ENCODE data around the gene GLO1. TPM values are rescaled to one million over a fixed set of nuclear protein-coding genes. Genes with fewer than 3 reads are reported as not detected.

Gene GLO1
- total and polyA plus RNA-seq, 2 donors (not counting 3 experiments of a cell fraction or from before 2014, with no cell fraction given), result 70.3 to 120 TPM

GRCh38 chr6:38703949-38704590, 1.1 kb upstream of the GLO1 start:
- POLR2A ChIA-PET, result no interaction called here
- intact Hi-C loops (cut with micrococcal nuclease), result loop anchor here (1.0 to 10.0 kb wide), 2 partner anchors 92 to 171 kb away; no protein-coding TSS in a partner anchor
- no TSS peak for BruUV-seq (replicated peaks)

More at GRCh38 chr6:38703949-38704590, 1.1 kb upstream of the GLO1 start:
- CTCF ChIA-PET, result no interaction called here
- no peak for DNase-seq (ENCODE audit: low read depth, low spot score)
- Histone ChIP-seq H3K4me2 (ENCODE audit: insufficient read depth, low read length) (no peak overlapping the region), H3K27me3 (ENCODE audit: control insufficient read depth in 2 of 2, insufficient read depth in 2 of 2, low read length in 2 of 2) (no peaks in the 10 kb centered on the region), H4K20me1 (replicated peaks; ENCODE audit: control insufficient read depth, extremely low read depth, insufficient read depth, low read length) (no peaks in the 10 kb centered on the region), H3K36me3 (ENCODE audit: control insufficient read depth in 2 of 2, extremely low read depth in 1 of 2, insufficient read depth in 2 of 2, low read length in 2 of 2) (peaks cover 0 to 2% of the 10 kb centered on the region in 2 experiments), H3K9me1 (replicated peaks; ENCODE audit: control insufficient read depth, extremely low read depth, insufficient read depth, low read length) (no peaks in the 10 kb centered on the region), H3K9me3 (replicated peaks; ENCODE audit: control insufficient read depth, insufficient read depth, low read length) (no peaks in the 10 kb centered on the region), H3K4me3 (replicated peaks in 1 of 3; ENCODE audit: insufficient read depth in 1 of 3, low read depth in 1 of 3, low read length in 3 of 3) (no peak overlapping the region), H3K27ac (ENCODE audit: insufficient read depth, low read depth, low read length) (no peak overlapping the region), H2AFZ (ENCODE audit: low read depth, low read length) (no peak overlapping the region), H3K79me2 (ENCODE audit: control insufficient read depth, insufficient read depth, low read length) (peaks cover 29% of the 10 kb centered on the region), H3K4me1 (ENCODE audit: control insufficient read depth, extremely low read depth, insufficient read depth, low read length) (peaks cover 11% of the 10 kb centered on the region), H3K9ac (replicated peaks; ENCODE audit: extremely low read depth, insufficient read depth, low read length) (no peak overlapping the region)
- TF ChIP-seq CTCF (IDR thresholded peaks at IDR 0.05; ENCODE audit: extremely low read depth in 1 of 2, insufficient read depth in 1 of 2, low read depth in 1 of 2, low read length in 2 of 2) (no peak), GATA2 (IDR thresholded peaks at IDR 0.05; ENCODE audit: insufficient read depth, insufficient read length, low read depth, low read length) (no peak), POLR2AphosphoS5 (IDR thresholded peaks at IDR 0.05; ENCODE audit: insufficient read depth, low read depth, low read length) (no peak), MYC (IDR thresholded peaks at IDR 0.05; ENCODE audit: low read depth, low read length) (no peak), JUN (IDR thresholded peaks at IDR 0.05; ENCODE audit: borderline replicate concordance, insufficient read depth, insufficient read length, low read depth) (no peak), EZH2 (IDR thresholded peaks at IDR 0.05; ENCODE audit: borderline replicate concordance, low read depth, low read length, severe bottlenecking) (no peak), POLR2A (IDR thresholded peaks at IDR 0.05; ENCODE audit: low read depth, low read length) (no peak), FOS (IDR thresholded peaks at IDR 0.05; ENCODE audit: borderline replicate concordance, insufficient read depth, low read length) (no peak)
- TF ChIP-seq, protein P1, sequence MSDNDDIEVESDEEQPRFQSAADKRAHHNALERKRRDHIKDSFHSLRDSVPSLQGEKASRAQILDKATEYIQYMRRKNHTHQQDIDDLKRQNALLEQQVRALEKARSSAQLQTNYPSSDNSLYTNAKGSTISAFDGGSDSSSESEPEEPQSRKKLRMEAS (IDR thresholded peaks at IDR 0.05; ENCODE audit: insufficient read depth, insufficient read length), result no peak
- no peak for FAIRE-seq
- dilution Hi-C loops (cut with MboI; ENCODE audit: extremely low pct_ligation_motif_present, low sequenced_read_pairs), result no loop called here
